GM15510 (cell line): ENCODE data around the gene KCNK16.

Source experiments
- POLR2A ChIP-seq: IDR thresholded peaks from 3 replicates; pipeline ENCODE4 v1.6.1; 2011; ENCODE audit warnings: borderline replicate concordance; ENCODE audit not compliant: insufficient read length; ENCODE audit errors: extremely low read depth

Gene KCNK16

GRCh38 chr6:39304951-39305350 lies 17.6 kb downstream of the KCNK16 start:
- no peak for TF ChIP-seq POLR2A

- TF ChIP-seq POLR2A: no peak
Measured at GRCh38 chr6:39303425-39304153, 18.9 kb downstream of the KCNK16 start.

GRCh38 chr6:39302669-39303424 lies 19.7 kb downstream of the KCNK16 start:
- TF ChIP-seq POLR2A: no peak

GRCh38 chr6:39302011-39302410 lies 20.5 kb downstream of the KCNK16 start:
- no peak for TF ChIP-seq POLR2A

GRCh38 chr6:39301606-39302005 lies 20.9 kb downstream of the KCNK16 start:
- TF ChIP-seq POLR2A: no peak

- TF ChIP-seq POLR2A: no peak
Measured at GRCh38 chr6:39300739-39301138, 21.8 kb downstream of the KCNK16 start.

GRCh38 chr6:39298061-39298460 lies 24.4 kb downstream of the KCNK16 start:
- no peak for TF ChIP-seq POLR2A

GRCh38 chr6:39296745-39297640 lies 25.5 kb downstream of the KCNK16 start:
- TF ChIP-seq POLR2A: no peak

- no peak for TF ChIP-seq POLR2A
Measured at GRCh38 chr6:39295611-39296011, 26.9 kb downstream of the KCNK16 start.

- TF ChIP-seq POLR2A: no peak
Measured at GRCh38 chr6:39294899-39295298, 27.6 kb downstream of the KCNK16 start.

GRCh38 chr6:39294133-39294532 lies 28.4 kb downstream of the KCNK16 start:
- TF ChIP-seq POLR2A: no peak

GRCh38 chr6:39292637-39293036 lies 29.9 kb downstream of the KCNK16 start:
- no peak for TF ChIP-seq POLR2A

- no peak for TF ChIP-seq POLR2A
Measured at GRCh38 chr6:39289490-39289889, 33.0 kb downstream of the KCNK16 start.

GRCh38 chr6:39287601-39288000 lies 34.9 kb downstream of the KCNK16 start:
- TF ChIP-seq POLR2A: no peak

- no peak for TF ChIP-seq POLR2A
Measured at GRCh38 chr6:39282774-39283173, 39.7 kb downstream of the KCNK16 start.
